ENCODE measurements around the gene BCL6B. TPM values are rescaled to one million over a fixed set of nuclear protein-coding genes. Genes with fewer than 3 reads are reported as not detected.

Gene BCL6B
- total and polyA plus RNA-seq, 10 of the 15 experiments (the other 5 are each of a cell fraction or from before 2014, with no cell fraction given): 0.06 to 0.85 (median 0.11) TPM; not detected in 1

- no peak for TF ChIP-seq ZNF687 (IDR thresholded peaks at IDR 0.05)
Measured at GRCh38 chr17:7025245-7025644, 2.4 kb downstream of the BCL6B start (continued).

GRCh38 chr17:7026471-7027115, 3.7 kb downstream of the BCL6B start:
- H3K4me1 ChIP-seq (ENCODE audit: control insufficient read depth, insufficient read depth, low read length): peaks cover 20% of the 10 kb centered on the region
- no peaks in the 10 kb centered on the region for H3K9me3 ChIP-seq (replicated peaks; ENCODE audit: control insufficient read depth, insufficient read depth, low read length)
- POLR2A ChIA-PET: interaction anchor here (5.4 kb wide), 1 partner anchor 9 kb away, joined by 39 read pairs; the partner anchor contains the start of gene SLC16A13
- in situ Hi-C loops (cut with MboI) (loop anchor here (25.0 kb wide), 1 partner anchor 536 kb away; the partner anchor contains the start of genes SENP3 and TNFSF13), intact Hi-C loops (cut with micrococcal nuclease; ENCODE audit: unreplicated experiment) (no loop called here)
- no peak for ATAC-seq
- H3K9ac ChIP-seq (ENCODE audit: control insufficient read depth, insufficient read depth, low read length): no peak overlapping the region
- 81% methylated on average over 26 of the region's 29 CpGs for WGBS (ENCODE audit: insufficient coverage, insufficient replicate concordance, low lambda C conversion rate, missing lambda C conversion rate)
- RAD21 ChIA-PET (ENCODE audit: unreplicated experiment): no interaction called here
- H2AFZ ChIP-seq (ENCODE audit: control insufficient read depth, low read depth, low read length): no peak overlapping the region
- no peak overlapping the region for H3K4me2 ChIP-seq (ENCODE audit: control insufficient read depth, insufficient read depth)
- no peaks in the 10 kb centered on the region for H3K36me3 ChIP-seq (ENCODE audit: control insufficient read depth in 2 of 2, insufficient read depth in 2 of 2, low read length in 1 of 2)
- SMC1A ChIA-PET (ENCODE audit: uncharacterized antibody, unreplicated experiment): interaction anchor here (0.7 to 2.6 kb wide), 2 partner anchors 13 to 22 kb away, joined by 3 to 9 read pairs; no protein-coding TSS in a partner anchor
- BruUV-seq (replicated peaks): no TSS peak
- no peaks in the 10 kb centered on the region for H3K79me2 ChIP-seq (ENCODE audit: control insufficient read depth, insufficient read depth, low read length)
- no peak for TF ChIP-seq POU2F2 (IDR thresholded peaks at IDR 0.05; ENCODE audit: borderline replicate concordance, low read depth, low read length)
- no peak for TF ChIP-seq PAX5 (IDR thresholded peaks at IDR 0.05; ENCODE audit: borderline replicate concordance, low read depth, low read length)
- no peak for TF ChIP-seq EP300 (IDR thresholded peaks at IDR 0.05; ENCODE audit: borderline replicate concordance in 1 of 2, control insufficient read depth in 1 of 2, low read depth in 2 of 2, low read length in 2 of 2)
- H3K27me3 ChIP-seq (replicated peaks in 1 of 2; ENCODE audit: control insufficient read depth in 2 of 2, insufficient read depth in 2 of 2, low read length in 1 of 2): no peaks in the 10 kb centered on the region
- DNase-seq (ENCODE audit: low read depth, low spot score): no peak
- H3K27ac ChIP-seq (ENCODE audit: control insufficient read depth, insufficient read depth): no peak overlapping the region
- no peak for FAIRE-seq
- no peaks in the 10 kb centered on the region for H4K20me1 ChIP-seq (ENCODE audit: control insufficient read depth, insufficient read depth)
- CTCF ChIA-PET: interaction anchor here (1.2 to 1.9 kb wide), 3 partner anchors 9 to 116 kb away, joined by 3 to 7 read pairs (median 3); partner anchors contain the start of genes RNASEK and SLC16A13
- H3K4me3 ChIP-seq: no peak overlapping the region

Measured in GM12878 (cell line).